Progenitor cell of endocrine pancreas (in vitro differentiated cells): Measurements from ENCODE around the gene ABR. TPM values are rescaled to one million over a fixed set of nuclear protein-coding genes. Genes with fewer than 3 reads are reported as not detected.

Experiments
- DNase-seq: peaks from one replicate; pipeline ENCODE4 v3.0.0; 2021; ENCODE audit warnings: low spot score; ENCODE audit not compliant: unreplicated experiment
- H3K27ac Mint-ChIP-seq: 2 replicates; pipeline ENCODE4 v1.8.0; 2021; ENCODE audit warnings: mild to moderate bottlenecking, moderate library complexity, mixed read lengths
- H3K27me3 Mint-ChIP-seq: 2 replicates; pipeline ENCODE4 v1.8.0; 2021; ENCODE audit warnings: mixed read lengths
- H3K36me3 Mint-ChIP-seq: 2 replicates; pipeline ENCODE4 v1.8.0; 2022; ENCODE audit warnings: mixed read lengths; ENCODE audit not compliant: insufficient read depth
- H3K4me1 Mint-ChIP-seq: 2 replicates; pipeline ENCODE4 v1.8.0; 2021; ENCODE audit warnings: low read depth, mixed read lengths
- H3K4me3 Mint-ChIP-seq: 2 replicates; pipeline ENCODE4 v1.8.0; 2021; ENCODE audit warnings: low read depth, mild to moderate bottlenecking, moderate library complexity, mixed read lengths
- H3K9me3 Mint-ChIP-seq: 2 replicates; pipeline ENCODE4 v1.8.0; 2021; ENCODE audit warnings: low read depth, mixed read lengths
- CTCF ChIP-seq: fragments of 200-600 bp; sonication (generic); IDR thresholded peaks from one replicate; pipeline ENCODE4 v1.5.0; 2021; ENCODE audit warnings: antibody characterized with exemption, mild to moderate bottlenecking; ENCODE audit not compliant: unreplicated experiment
- total RNA-seq: library from RNA; stranded (reverse); gene quantifications from 2 replicates; pipeline ENCODE4 v1.2.1, GENCODE V29; 2021

ABR gene
- total RNA-seq, 1 donor from 2014 or later, result 61.0 TPM

- Mint-ChIP-seq H3K4me3 (no peak overlapping the region), H3K4me1 (no peaks in the 10 kb centered on the region), H3K27me3 (peaks cover under 1% of the 10 kb centered on the region), H3K9me3 (no peaks in the 10 kb centered on the region), H3K27ac (no peak overlapping the region), H3K36me3 (no peaks in the 10 kb centered on the region)
- no peak for DNase-seq
- no peak for TF ChIP-seq CTCF
Observed at GRCh38 chr17:1168533-1169220, 11.1 kb downstream of the ABR start.

GRCh38 chr17:1166276-1166675 is 13.5 kb downstream of the ABR start:
- no peaks in the 10 kb centered on the region for H3K27me3 Mint-ChIP-seq
- no peak for DNase-seq
- no peak overlapping the region for H3K4me3 Mint-ChIP-seq
- H3K4me1 Mint-ChIP-seq, result no peaks in the 10 kb centered on the region
- H3K27ac Mint-ChIP-seq, result no peak overlapping the region
- H3K9me3 Mint-ChIP-seq, result no peaks in the 10 kb centered on the region
- no peak for TF ChIP-seq CTCF
- no peaks in the 10 kb centered on the region for H3K36me3 Mint-ChIP-seq

DNA sequence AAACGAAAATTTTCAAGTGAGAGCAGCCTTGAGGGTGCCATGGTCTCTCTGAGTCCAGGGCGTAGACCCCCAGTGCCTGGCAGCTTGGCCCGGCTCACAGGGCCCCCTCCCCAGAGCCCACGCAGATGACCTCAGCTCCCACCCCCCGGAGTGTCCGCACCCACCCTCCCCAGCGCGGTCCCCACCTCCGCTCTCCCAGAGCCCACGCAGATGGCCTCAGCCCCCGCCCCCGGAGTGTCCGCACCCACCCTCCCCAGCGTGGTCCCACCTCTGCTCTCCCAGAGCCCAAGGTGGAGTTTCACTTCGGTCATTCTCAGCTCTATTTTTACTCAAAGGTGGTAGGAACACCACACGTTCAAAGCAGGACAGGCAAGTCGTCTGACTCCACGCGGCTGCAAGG is 13.9 kb downstream of the ABR start:
- no peak for DNase-seq
- TF ChIP-seq CTCF, result no peak
- no peaks in the 10 kb centered on the region for H3K9me3 Mint-ChIP-seq
- no peaks in the 10 kb centered on the region for H3K27me3 Mint-ChIP-seq
- H3K27ac Mint-ChIP-seq, result no peak overlapping the region
- no peak overlapping the region for H3K4me3 Mint-ChIP-seq
- H3K36me3 Mint-ChIP-seq, result no peaks in the 10 kb centered on the region
- H3K4me1 Mint-ChIP-seq, result no peaks in the 10 kb centered on the region

DNA sequence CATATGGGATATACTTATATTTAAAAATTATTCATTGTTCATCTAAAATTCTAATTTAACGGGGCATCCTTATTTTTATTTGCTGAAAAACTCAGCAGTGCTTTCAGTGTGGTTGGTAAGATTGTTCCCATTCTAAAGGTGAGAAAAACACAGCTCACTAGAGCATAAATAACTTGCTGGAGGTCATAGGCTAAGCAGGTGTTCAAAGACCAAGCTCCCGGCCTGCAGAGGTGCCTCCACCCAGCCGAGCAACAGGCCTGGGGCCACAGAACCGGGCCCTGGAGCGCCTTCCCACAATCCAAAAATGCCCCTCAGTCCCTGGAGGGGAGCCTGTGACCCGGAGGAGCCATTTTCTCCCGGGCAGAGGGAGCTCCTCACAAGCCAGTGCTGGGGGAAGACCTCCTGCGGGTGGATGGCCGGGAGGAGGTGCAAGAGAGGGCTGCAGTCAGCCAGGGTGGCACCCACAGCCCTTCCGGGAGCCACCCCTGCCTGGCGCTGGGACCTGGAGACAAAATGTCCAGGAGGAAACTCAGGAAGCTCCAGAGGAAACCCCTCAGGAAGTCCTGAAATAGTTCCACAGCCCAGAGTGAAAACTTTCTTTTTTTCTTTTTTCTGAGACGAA is 14.7 kb downstream of the ABR start:
- Mint-ChIP-seq H3K9me3 (no peaks in the 10 kb centered on the region), H3K4me3 (no peak overlapping the region), H3K4me1 (no peaks in the 10 kb centered on the region), H3K27me3 (no peaks in the 10 kb centered on the region), H3K27ac (no peak overlapping the region), H3K36me3 (no peaks in the 10 kb centered on the region)
- no peak for DNase-seq
- TF ChIP-seq CTCF, result no peak

DNA sequence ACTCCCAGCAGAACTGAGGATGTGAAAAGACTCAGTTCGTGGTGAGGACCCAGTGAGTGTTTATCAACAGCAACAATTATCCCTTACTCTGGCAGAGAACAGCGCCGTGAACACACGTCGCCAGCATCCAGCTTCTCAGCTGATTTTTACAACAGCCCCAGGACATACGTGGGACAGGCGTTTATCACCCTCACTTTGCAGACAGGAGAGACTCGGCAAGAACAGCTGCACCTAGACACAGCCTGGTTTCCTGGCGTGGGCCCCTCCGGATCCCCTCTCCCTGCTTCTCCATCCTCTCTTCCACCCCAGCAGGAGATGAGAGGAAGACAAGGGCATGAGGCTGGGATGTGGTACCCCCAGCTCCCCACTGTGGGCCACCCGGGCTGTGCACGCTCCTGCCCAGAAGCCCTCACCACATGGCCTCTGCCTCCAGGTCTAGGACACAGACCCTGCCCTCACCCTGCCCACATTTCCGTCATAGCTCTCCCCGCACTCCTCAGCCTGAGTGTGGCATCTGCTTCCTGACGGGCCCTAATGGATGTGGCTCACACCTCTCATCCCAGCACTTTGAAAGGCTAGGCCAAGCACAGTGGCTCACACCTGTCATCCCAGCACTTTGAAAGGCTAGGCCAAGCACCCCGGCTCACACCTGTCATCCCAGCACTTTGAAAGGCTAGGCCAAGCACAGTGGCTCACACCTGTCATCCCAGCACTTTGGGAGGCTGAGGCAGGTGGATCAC is 17.5 kb downstream of the ABR start:
- Mint-ChIP-seq H3K36me3 (peaks cover 3% of the 10 kb centered on the region), H3K9me3 (no peaks in the 10 kb centered on the region), H3K27me3 (no peaks in the 10 kb centered on the region), H3K4me1 (no peaks in the 10 kb centered on the region), H3K27ac (no peak overlapping the region), H3K4me3 (no peak overlapping the region)
- no peak for TF ChIP-seq CTCF
- no peak for DNase-seq
